ENCODE results near the gene AGTRAP.

- TF ChIP-seq CTCF (IDR thresholded peaks at IDR 0.05) = no peak
- no peak for TF ChIP-seq POLR2AphosphoS5 (IDR thresholded peaks at IDR 0.05)
- no peak for TF ChIP-seq POLR2A (IDR thresholded peaks at IDR 0.05)
These were observed 58.7 kb downstream of the AGTRAP start for GRCh38 chr1:11794446-11795237.

Measured in breast epithelium (tissue), 3 donors.